HS-27A (cell line): ENCODE measurements around the gene TIMP3.
A peak's percentile ranks its signal among the peaks of the same experiment; 100 is the strongest.

ENCODE experiments used
- DNase-seq: peaks from one replicate; pipeline ENCODE4 v3.0.0-alpha.2; 2012; ENCODE audit warnings: low read depth, missing footprints

Gene TIMP3

GRCh38 chr22:32786027-32786418 lies 15.5 kb upstream of the TIMP3 start:
- no peak for DNase-seq

- DNase-seq = no peak
Measured at GRCh38 chr22:32788904-32789624, 12.4 kb upstream of the TIMP3 start.

GRCh38 chr22:32789797-32790620 lies 11.5 kb upstream of the TIMP3 start:
- DNase-seq = no peak

- DNase-seq = no peak
Measured at GRCh38 chr22:32791056-32791455, 10.4 kb upstream of the TIMP3 start.

GRCh38 chr22:32791485-32791884 lies 10.0 kb upstream of the TIMP3 start:
- no peak for DNase-seq

- DNase-seq = no peak
Measured at GRCh38 chr22:32793589-32793988, 7.9 kb upstream of the TIMP3 start.

- DNase-seq = no peak
Measured at GRCh38 chr22:32794449-32795213, 6.9 kb upstream of the TIMP3 start.

- DNase-seq = no peak
Measured at GRCh38 chr22:32795214-32795596, 6.3 kb upstream of the TIMP3 start.

GRCh38 chr22:32796865-32797573 lies 4.5 kb upstream of the TIMP3 start:
- peak; percentile 36 for DNase-seq

GRCh38 chr22:32799496-32799895 lies 2.0 kb upstream of the TIMP3 start:
- no peak for DNase-seq

- no peak for DNase-seq
Measured at GRCh38 chr22:32800158-32800882, 1.2 kb upstream of the TIMP3 start.

- no peak for DNase-seq
Measured at GRCh38 chr22:32800994-32801536, 440 bp upstream of the TIMP3 start.

GRCh38 chr22:32802237-32802765 lies 796 bp downstream of the TIMP3 start:
- DNase-seq = no peak

- DNase-seq = no peak
Measured at GRCh38 chr22:32803020-32803737, 1.7 kb downstream of the TIMP3 start.

GRCh38 chr22:32803738-32804435 lies 2.4 kb downstream of the TIMP3 start:
- no peak for DNase-seq

GRCh38 chr22:32804531-32805360 lies 3.2 kb downstream of the TIMP3 start:
- no peak for DNase-seq

GRCh38 chr22:32805361-32805881 lies 3.9 kb downstream of the TIMP3 start:
- no peak for DNase-seq

- DNase-seq = no peak
Measured at GRCh38 chr22:32806296-32806695, 4.8 kb downstream of the TIMP3 start.
